SK-N-SH (cell line): ENCODE measurements around the gene STK39.

ENCODE experiments used
- EP300 ChIP-seq, 2 experiments: IDR thresholded peaks; 2 replicates each; pipeline versions ENCODE4 v1.4.0 to v1.6.1; 2012; ENCODE audit warnings: borderline replicate concordance in 1 of 2, low read depth in 1 of 2, low read length in 1 of 2
- JUND ChIP-seq: IDR thresholded peaks from 2 replicates; pipeline ENCODE4 v1.4.0; 2012
- POLR2AphosphoS5 ChIP-seq: IDR thresholded peaks from 2 replicates; pipeline ENCODE4 v1.6.1; 2012; ENCODE audit warnings: low read depth, low read length
- RAD21 ChIP-seq: IDR thresholded peaks from 2 replicates; pipeline ENCODE4 v1.6.1; 2012; ENCODE audit warnings: mild to moderate bottlenecking, low read length
- SMC3 ChIP-seq: IDR thresholded peaks from 2 replicates; pipeline ENCODE4 v1.6.1; 2012; ENCODE audit warnings: low read depth, low read length, improper control_type of control experiment
- TF ChIP-seq, protein P1 (sequence below): fragments of 200-600 bp; sonication (generic); IDR thresholded peaks from 2 replicates; pipeline ENCODE4 v1.6.1; 2017; ENCODE audit warnings: antibody characterized with exemption, mild to moderate bottlenecking, moderate library complexity
- TF ChIP-seq, protein P2 (sequence below): IDR thresholded peaks from 2 replicates; pipeline ENCODE4 v1.4.0; 2012; ENCODE audit warnings: low read depth
- TF ChIP-seq, protein P3 (sequence below): fragments of 150-350 bp; IDR thresholded peaks from 2 replicates; pipeline ENCODE4 v1.6.1; 2017; ENCODE audit warnings: antibody characterized with exemption, low read length, low read depth, borderline replicate concordance
- TF ChIP-seq, protein P4 (sequence below): IDR thresholded peaks from 2 replicates; pipeline ENCODE4; 2012
- TF ChIP-seq, protein P5 (sequence below): IDR thresholded peaks from 2 replicates; pipeline ENCODE4 v1.4.0; 2012; ENCODE audit warnings: low read depth, borderline replicate concordance

DNA sequence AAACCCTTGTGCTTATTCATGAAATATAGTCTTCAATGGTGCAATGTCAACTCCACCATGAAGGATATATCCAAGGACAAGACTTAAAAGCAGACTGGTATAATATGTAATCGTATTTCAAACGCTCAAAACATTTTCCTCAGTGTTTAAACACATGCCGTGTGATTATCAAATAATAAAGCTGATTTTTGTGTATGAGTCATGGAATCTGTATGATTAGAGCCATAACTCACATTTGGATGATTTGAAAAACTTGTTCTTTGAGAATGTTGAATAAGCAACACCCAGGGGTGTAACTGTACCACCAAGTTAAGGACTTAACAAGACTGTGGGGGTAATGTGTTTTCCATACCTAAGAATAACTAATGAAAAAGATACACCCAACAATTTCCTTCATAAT lies 215.3 kb downstream of the STK39 start:
- TF ChIP-seq, protein P1, sequence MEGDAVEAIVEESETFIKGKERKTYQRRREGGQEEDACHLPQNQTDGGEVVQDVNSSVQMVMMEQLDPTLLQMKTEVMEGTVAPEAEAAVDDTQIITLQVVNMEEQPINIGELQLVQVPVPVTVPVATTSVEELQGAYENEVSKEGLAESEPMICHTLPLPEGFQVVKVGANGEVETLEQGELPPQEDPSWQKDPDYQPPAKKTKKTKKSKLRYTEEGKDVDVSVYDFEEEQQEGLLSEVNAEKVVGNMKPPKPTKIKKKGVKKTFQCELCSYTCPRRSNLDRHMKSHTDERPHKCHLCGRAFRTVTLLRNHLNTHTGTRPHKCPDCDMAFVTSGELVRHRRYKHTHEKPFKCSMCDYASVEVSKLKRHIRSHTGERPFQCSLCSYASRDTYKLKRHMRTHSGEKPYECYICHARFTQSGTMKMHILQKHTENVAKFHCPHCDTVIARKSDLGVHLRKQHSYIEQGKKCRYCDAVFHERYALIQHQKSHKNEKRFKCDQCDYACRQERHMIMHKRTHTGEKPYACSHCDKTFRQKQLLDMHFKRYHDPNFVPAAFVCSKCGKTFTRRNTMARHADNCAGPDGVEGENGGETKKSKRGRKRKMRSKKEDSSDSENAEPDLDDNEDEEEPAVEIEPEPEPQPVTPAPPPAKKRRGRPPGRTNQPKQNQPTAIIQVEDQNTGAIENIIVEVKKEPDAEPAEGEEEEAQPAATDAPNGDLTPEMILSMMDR: no peak
- TF ChIP-seq, protein P2, sequence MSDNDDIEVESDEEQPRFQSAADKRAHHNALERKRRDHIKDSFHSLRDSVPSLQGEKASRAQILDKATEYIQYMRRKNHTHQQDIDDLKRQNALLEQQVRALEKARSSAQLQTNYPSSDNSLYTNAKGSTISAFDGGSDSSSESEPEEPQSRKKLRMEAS: no peak
- no peak for TF ChIP-seq SMC3
- TF ChIP-seq, protein P3, sequence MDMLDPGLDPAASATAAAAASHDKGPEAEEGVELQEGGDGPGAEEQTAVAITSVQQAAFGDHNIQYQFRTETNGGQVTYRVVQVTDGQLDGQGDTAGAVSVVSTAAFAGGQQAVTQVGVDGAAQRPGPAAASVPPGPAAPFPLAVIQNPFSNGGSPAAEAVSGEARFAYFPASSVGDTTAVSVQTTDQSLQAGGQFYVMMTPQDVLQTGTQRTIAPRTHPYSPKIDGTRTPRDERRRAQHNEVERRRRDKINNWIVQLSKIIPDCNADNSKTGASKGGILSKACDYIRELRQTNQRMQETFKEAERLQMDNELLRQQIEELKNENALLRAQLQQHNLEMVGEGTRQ: no peak
- TF ChIP-seq RAD21: no peak
- TF ChIP-seq EP300 (IDR thresholded peaks at IDR 0.05; ENCODE audit: borderline replicate concordance in 1 of 2, low read depth in 1 of 2, low read length in 1 of 2): no peak
- no peak for TF ChIP-seq POLR2AphosphoS5
- TF ChIP-seq, protein P4, sequence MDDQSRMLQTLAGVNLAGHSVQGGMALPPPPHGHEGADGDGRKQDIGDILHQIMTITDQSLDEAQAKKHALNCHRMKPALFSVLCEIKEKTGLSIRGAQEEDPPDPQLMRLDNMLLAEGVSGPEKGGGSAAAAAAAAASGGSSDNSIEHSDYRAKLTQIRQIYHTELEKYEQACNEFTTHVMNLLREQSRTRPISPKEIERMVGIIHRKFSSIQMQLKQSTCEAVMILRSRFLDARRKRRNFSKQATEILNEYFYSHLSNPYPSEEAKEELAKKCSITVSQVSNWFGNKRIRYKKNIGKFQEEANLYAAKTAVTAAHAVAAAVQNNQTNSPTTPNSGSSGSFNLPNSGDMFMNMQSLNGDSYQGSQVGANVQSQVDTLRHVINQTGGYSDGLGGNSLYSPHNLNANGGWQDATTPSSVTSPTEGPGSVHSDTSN: no peak
- TF ChIP-seq, protein P5, sequence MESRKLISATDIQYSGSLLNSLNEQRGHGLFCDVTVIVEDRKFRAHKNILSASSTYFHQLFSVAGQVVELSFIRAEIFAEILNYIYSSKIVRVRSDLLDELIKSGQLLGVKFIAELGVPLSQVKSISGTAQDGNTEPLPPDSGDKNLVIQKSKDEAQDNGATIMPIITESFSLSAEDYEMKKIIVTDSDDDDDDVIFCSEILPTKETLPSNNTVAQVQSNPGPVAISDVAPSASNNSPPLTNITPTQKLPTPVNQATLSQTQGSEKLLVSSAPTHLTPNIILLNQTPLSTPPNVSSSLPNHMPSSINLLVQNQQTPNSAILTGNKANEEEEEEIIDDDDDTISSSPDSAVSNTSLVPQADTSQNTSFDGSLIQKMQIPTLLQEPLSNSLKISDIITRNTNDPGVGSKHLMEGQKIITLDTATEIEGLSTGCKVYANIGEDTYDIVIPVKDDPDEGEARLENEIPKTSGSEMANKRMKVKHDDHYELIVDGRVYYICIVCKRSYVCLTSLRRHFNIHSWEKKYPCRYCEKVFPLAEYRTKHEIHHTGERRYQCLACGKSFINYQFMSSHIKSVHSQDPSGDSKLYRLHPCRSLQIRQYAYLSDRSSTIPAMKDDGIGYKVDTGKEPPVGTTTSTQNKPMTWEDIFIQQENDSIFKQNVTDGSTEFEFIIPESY: no peak
- no peak for TF ChIP-seq JUND
